Ramos (cell line): ENCODE measurements around the gene NCF4.

Source experiments
- in situ Hi-C: fragments of 300-500 bp; cut with MboI; formaldehyde crosslinking; loops from one replicate; pipeline ENCODE4 v1.14.3; 2022; ENCODE audit warnings: low sequenced_read_pairs; ENCODE audit not compliant: unreplicated experiment

NCF4 gene

DNA sequence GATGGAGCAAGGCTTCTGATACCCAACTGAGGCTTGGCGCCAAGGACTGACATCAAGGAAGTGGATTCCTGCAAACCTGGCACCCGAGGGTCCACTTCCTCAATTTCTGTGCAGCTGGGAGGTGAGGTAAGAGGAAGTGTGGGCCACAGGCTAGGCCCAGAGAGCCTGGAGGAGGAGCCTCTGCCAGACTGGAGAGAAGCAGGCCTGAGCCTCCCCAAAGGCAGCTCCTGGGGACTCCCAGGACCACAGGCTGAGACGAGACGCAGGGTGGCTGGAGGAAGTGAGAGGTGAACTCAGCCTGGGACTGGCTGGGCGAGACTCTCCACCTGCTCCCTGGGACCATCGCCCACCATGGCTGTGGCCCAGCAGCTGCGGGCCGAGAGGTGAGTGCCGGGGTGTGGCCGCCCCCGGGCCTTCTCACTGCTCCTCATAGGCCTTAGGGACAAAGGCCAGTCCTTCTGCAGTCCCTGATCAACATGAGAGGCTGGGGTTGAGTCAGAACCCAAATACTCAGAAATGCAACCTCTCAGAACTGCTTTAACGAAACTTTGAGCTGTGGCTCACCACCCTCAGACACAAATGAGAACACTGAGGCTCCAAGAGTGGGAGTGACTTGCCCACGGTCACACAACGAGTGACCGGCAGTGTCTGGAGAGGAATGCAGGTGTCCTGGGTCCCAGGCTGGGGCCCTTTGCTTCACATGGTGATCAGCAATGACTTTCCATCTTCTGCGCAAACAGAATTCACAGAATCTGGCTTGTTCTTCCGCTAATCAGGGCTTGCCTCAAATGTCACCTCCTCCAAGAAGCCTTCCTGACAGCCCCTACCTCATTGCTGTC is at the start of gene NCF4:
NCF4 (plus strand) TSS at position 186 of the 839 bp plus-strand sequence; CDS start at position 352, 166 bp downstream.
- in situ Hi-C loops = no loop called here

DNA sequence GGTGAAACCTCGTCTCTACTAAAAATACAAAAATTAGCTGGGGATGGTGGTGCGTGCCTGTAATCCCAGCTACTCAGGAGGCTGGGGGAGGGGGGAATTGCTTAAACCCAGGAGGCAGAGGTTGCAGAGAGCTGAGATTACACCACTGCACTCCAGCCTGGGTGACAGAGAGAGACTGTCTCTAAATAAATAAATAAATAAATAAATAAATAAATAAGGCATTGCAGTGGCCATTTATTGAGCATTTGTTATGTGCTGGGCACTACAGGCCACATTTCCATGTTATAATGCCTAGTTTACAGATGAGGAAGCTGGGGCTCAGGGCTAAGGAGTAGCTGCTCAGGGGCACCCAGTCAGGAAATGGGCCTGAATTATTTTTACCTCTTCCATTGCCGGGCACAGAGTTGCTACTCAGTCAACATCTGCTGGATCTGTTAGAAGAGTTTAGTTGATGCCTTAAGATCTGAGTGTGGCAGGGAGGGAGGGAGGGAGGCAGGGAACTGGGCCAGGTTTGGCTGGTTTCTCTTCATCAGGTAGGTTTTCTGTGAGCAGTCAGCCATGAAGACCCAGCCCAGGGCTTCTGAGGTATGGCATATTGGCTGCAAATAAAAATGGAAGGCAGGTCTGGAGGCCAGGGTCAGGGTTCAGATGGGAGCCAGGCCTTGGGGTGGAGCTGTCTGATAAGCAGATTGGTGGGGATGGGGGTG is 49.6 kb upstream of the NCF4 start:
- in situ Hi-C loops = no loop called here

DNA sequence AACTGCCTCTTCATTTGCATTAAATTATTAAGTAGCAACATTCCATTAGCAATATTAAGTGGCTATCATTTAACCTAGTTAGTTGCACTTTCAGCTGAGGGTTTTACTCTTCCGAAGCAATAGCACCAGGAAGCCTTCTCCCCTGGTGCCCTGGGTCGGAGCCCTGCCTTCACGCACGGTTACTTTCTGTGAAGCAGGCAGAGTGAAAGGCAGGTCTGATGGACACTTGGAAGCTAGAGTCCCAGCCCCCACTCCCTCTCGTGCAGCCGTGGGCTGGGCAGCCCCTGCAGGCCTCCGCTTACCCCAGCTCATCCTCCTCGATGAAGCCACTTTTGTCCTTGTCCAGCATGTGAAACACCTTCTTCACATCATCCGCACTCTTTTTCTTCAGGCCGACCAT is 46.0 kb upstream of the NCF4 start:
- in situ Hi-C loops = no loop called here

DNA sequence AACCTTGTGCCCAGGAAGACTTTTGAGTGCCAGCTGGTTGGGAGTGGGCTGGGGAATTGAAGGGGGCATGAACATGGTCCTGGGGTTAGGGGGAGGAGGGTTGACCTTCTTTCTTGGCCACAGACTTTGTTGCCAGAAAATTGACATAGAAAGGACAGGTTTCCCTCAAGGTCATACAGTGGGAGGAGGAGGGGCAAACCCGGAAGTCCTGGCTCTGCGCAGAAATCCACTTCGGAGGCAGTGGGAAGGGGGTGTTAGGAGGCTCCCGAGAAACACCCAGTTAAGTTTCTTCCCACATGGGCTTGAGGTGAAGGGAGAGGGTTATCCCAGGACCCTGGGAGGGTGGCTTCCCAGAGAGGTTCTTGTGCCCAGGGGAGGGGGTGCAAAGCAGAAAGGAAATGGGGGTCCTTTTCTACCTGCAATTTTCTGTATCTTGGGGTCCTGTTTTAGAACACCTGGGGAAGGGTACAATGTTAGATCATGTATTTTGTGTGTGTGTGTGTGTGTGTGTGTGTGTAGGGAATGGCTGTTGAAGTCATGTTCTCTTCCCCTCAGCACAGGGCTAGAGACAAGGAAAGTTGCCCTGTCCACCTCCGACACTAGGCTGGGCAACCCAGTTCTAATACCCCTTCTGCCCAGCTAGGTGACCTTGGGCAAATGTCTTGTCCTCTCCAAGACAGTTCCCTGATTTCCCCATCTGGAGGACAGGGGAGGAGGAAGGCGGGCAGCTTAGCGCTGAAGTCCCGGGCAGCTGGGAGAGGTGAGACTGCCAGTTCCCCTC is 45.1 kb upstream of the NCF4 start:
- in situ Hi-C loops = no loop called here

DNA sequence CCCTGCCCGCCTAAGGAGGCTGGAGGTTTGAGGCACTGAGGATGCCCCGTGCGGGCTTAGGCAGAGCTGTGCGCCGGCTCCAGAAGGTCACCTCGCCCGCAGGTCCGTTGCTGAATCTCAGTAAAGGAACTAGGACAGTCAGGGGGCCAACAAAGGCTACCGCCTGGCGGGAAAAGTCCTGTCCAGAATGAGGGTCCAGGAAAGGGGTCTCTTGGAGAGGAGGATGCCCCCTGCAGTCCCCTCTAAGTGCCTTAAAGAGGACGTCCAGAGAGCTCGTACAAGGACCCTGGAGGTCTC is 44.5 kb upstream of the NCF4 start:
- in situ Hi-C loops = no loop called here

DNA sequence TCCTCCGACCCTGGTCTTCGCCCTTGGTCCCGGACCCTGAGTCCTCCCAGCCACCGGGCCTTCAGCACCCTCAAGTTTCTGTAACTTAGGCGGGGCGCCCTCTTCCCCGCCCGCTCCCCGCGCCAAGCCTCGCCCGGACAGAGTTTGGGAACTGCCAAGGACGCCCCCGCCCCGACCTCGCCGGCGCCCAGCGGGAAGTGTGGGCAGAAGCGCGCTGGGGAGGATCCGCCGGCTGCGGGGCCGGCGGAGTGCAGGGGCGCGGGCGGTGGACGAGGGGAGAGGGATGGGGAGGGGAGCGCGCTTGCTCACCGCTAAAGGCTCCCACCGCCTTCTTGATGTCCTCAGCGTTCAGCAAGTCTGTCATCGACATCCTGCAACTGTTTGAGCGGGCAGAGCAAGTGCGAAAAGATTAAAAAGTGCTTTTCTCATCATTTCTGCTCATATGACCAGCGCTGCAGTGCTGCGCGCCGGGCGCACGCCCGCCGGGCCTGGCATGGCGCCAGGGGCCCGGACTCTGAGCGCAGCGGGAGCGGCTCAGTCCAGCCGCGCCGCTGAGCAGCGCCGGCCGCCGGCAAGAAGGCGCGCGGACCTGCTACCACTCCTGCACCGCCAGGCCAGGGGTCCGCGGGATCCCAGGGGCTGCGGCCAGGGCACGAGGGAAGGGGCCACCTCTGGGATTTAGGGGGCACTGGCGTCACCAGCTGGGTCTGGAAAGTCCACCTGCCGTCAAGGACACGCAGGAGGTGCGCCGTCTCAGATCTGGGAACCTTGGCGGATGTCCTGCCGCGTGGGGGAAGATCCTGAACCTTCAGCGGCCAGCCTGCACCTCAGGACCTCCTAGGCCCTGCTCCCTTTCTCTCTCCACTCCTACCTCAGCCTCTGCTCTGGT is 43.9 kb upstream of the NCF4 start, which contains the start of gene PVALB:
PVALB (minus strand) TSS at position 400 of the 889 bp plus-strand sequence; CDS start at position 370, 30 bp downstream.
- in situ Hi-C loops = no loop called here

DNA sequence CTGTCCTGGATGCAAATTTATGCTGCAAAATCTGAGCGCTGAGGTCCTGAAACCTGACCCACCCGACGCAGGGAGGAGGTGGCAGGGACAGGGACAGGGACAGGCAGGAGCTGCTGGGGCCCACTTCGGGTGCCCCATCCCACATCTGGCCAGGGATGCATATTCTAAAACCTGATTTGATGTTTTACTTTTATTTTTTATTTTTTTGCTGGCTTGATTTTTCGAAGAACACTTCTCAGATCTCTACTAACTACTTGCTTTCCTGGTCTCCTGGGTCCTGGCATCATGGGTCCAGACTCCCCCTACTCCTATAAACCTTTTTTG is 43.3 kb upstream of the NCF4 start:
- in situ Hi-C loops = no loop called here

DNA sequence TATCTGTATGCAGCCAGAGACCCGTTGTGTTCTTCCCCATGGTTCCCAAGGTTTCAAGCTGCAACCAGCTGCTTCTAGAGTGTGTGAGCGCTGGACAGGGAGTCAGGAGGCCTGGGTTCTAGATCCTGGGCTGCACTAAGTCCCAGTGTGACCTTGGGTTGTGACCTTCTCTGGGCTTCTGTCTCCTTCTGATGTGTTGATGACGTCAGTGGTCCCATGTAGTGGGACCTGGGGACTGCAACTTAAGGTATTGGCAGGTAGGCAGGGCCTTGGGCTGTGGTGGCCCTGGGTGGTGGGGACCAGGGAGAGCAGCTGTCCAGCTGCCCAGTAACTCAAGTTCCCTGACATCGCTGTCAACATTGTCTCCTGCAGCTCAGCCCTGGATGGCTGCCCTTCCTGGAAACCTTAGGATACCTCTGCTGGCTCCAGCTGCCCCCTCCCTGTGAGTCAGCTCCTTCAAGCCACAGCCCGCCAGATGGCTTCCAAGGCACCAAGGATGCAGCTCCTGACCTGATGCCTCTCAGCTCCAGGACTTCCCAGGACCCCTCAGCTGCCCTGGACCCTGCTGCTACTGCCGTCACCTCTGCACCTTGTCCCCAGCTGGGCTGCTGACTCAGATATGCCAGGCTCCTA is 42.7 kb upstream of the NCF4 start:
- in situ Hi-C loops = no loop called here

DNA sequence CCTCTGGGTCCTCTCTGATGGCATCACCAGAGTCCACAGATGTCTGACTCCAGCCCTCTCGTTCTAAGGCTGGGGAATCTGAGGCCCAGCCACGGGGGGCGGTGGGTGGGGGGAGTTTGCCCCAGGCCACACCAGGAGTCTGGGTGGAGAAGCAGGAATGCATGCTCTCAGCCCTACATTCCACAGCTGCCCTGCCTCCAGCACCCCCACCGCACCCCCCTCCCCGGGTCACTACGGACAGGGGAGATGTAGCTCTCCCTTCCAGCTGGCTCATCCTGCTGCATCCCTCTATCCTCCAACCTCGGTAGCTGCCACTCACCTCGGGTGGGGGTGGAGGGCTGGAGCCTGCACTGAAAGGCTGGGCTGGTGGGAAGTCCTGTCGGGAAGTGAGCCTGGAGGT is 41.7 kb upstream of the NCF4 start:
- in situ Hi-C loops = no loop called here

DNA sequence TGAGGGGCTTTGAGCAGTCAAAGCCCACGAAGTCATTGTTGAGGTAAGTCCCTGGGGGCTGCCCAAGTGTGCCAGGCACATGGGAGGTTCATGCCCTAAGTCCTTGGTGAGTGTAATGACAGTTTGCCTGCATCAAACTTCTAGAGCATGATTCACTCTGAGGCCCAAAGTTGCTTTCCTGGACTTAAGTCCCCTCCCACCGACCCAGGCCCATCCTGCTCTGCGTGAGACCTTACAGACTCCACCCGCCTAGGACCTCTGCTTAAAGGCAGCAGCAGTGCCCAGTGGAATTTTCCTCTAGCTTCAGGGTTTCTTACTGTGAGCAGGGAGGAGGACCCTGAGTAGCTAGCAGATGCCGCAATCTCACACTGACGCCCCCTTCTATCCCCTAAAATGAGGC is 38.2 kb upstream of the NCF4 start:
- in situ Hi-C loops = no loop called here

DNA sequence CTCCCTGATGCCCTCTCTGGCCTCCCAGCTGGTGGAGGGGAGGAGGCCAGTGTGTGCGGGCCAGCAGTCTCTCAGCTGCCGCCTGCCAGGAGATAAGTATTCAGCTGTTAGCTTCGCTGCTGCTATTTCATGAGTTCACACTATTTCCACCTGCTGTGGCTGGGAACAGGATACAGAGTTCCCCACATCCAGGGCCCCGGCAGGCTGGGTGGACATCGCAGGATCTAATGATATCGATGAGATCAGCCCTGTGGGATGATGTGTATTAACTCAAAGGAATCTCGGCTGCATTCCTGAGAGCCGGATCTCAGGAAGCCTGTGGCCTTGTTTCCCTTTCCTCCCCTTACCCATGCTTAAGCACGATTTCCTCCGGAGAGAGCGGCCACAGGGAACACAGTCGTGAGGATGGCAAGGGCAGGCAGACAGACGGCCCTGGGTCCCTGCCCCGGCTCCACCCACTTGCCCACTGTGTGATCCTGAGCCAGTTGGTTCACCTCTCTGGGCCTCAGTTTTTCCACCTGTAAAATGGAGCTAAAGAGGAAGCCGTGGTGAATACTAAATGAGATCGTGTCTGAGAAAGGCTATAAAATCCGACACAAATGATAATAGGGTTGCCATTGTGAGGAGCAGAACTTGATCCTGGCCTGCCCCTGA is 37.5 kb upstream of the NCF4 start:
- in situ Hi-C loops = no loop called here

DNA sequence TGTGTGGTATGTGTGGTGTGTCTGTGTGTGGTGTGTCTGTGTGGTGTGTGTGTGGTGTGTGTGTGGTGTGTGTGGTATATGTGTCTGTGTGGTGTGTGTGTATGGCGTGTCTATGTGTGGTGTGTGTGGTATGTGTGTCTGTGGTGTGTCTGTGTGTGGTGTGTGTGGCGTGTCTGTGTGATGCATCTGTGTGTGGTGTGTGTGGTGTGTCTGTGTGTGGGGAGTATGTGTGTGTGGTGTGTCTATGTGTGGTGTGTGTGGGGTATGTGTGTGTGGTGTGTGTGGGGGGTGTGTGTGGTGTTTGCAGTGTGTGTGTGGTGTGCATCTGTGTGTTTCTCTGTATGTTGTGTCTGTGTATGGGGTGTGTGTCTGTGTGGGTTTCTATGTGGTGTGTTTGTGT is 36.2 kb upstream of the NCF4 start:
- in situ Hi-C loops = no loop called here

DNA sequence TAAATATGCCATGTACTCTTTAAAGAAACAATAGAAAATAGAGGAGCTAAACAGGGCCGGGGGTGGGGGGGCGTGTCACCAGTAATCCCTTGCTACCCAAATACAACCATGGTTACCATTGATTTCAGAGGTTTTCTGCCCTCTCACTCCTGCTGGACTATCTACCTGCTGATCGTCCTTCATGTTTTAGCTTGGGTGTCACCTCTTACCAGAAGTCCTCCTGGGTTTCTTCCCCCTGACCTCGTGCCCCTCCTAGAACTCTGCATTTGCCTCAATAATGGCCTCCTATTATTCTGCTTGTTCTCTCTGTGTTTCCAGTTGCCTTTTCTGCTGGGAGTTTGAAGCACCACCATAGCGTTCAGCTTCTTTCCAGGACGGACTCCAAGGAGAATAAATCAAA is 34.5 kb upstream of the NCF4 start:
- in situ Hi-C loops = no loop called here

DNA sequence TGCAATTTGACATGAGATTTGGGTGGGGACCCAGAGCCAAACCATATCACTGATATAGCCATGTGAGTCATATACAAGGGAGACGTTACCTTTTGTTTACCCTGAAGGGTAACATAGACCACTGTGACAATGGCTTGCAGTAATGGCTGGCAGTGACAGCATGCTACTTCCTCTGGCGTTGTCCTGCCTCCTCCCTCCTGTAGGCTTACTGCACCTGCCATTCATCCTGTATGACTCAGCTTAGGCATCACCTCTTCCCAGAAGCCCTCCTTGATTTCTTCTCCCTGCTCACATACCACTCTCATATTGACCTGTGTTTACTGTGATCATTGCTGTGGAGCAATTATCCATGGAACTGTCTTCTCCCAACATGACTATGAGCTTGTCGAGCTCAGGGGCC is 32.0 kb upstream of the NCF4 start:
- in situ Hi-C loops = no loop called here

DNA sequence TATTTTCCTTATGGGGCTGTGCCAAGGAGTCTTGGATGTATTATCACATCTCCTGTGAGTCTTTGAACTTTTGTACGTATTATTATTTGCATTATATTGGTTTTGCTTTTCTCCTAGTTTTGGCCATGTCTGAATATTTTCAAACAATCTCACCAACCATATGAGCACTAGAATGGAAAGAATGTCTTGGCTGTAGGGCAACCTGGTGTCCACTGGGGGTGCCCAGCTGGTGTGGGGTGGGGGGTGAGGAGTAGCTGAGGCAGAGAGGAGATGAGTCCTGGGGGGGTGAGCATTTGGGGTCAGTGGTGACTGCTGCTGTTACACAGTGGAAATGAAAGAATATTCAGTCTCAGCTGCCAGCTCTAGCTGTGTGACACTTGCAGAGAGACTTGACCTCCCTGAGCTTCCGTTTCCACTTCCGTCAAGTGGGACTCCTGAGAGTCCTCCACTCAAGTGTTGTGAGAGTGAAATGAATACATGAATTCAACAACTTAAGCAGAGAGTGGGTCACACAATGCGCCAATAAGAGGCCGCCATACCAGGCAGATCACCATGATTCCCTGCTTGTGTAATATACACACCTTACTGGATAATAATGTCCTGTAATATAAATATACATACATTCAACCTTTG is 31.3 kb upstream of the NCF4 start:
- in situ Hi-C loops = no loop called here

DNA sequence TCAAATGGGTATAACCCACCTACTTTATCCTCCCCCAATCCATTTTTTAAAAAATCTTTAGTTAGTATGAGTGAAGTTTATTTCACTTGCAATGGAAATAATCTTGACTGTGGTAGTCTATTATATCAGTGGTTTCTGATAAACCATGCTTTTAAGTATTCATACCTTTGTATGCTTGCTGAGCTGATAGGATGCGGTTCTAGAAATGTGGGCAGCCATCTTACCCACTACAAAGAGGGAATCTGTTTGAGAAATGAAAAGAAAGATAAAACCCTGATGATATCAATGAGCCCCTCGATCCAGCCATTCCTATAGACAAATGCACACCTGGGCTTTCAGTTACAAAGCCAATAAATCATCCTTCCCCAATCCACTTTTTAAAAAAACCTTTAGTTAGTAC is 30.2 kb upstream of the NCF4 start:
- in situ Hi-C loops = no loop called here

DNA sequence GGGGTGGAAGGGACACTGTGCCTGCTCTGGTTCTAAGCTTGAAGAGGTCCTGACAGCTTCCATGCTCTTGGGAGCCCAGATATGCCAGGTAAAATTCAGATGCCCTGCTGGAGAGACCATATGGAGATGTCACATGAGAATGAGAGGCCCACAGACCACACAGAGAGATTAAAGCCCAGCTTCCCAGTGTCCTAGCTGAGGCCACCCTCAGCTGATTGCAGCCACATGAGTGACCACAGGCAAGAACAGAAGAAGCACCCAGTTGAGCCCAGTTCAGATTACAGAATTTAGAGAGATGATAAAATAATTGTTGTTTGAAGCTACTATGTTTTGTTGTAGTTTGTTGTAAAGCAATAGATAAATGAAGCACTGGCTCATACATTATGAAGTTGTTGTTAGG is 29.6 kb upstream of the NCF4 start:
- in situ Hi-C loops = no loop called here

DNA sequence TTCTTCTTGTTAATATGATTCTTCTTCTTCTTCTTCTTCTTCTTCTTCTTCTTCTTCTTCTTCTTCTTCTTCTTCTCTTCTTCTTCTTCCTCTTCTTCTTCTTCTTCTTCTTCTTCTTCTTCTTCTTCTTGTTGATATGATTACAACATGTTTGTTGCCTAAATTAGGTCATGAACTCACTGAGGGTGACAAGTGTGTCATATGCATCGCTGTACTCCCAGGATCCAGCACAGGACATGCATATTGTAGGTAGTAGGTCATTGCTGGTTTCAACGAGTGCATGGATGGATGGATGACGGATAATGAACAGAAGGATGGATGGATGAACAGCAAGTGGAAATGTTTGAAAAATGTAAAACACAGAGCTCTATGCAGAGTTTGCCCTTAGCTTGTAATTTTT is 29.1 kb upstream of the NCF4 start:
- in situ Hi-C loops = no loop called here

DNA sequence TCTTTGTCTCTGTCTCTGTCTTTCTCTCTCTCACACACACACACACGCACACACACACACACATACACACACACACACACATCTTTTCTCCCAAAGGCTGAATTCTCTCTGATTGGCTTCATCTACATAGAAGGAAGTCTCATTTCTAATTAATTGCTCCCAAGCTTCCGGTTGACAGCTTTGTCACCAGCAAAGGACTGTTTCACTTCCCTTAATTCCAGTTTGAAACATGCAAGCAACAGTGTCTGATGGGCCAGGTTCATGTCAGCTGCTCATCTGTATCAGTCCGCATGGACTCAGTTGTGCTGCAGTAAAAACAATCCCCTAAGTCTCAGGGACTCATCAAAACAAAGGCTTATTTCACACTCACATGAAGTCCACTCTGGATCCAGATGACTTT is 27.7 kb upstream of the NCF4 start:
- in situ Hi-C loops = no loop called here
